ENCODE data around the gene OTUB2. TPM values are rescaled to one million over a fixed set of nuclear protein-coding genes. Genes with fewer than 3 reads are reported as not detected.

Gene OTUB2
- 2.1 and 2.7 TPM in 2 replicates for total RNA-seq
- 1.5 and 2.8 TPM in 2 replicates for polyA plus RNA-seq

GRCh38 chr14:94026173-94026888 lies at the start of gene OTUB2:
TSS of gene OTUB2 (plus strand) at chr14:94026340. CDS start at chr14:94026538, 198 bp downstream.
- Histone ChIP-seq H3K27me3 (no peaks in the 10 kb centered on the region), H3K36me3 (replicated peaks; ENCODE audit: insufficient read depth, low read depth) (no peaks in the 10 kb centered on the region), H3K4me2 (peak within 1 kb of the TSS; percentile 75), H3K9me3 (ENCODE audit: low read depth) (no peaks in the 10 kb centered on the region), H2AFZ (peak within 1 kb of the TSS; percentile 68), H3K9me2 (replicated peaks; ENCODE audit: insufficient read depth) (no peaks in the 10 kb centered on the region), H3K79me2 (no peaks in the 10 kb centered on the region), H4K20me1 (ENCODE audit: insufficient read depth, poor library complexity, severe bottlenecking) (no peaks in the 10 kb centered on the region), H3K4me1 (ENCODE audit: insufficient read depth) (peaks cover 7% of the 10 kb centered on the region), H3K4me3 (peak within 1 kb of the TSS; percentile 66), H3K27ac (no peak within 1 kb of the TSS)
- DNase-seq (ENCODE audit: low spot score): peak; percentile 97
- WGBS (ENCODE audit: low lambda C conversion rate, missing lambda C conversion rate): under 1% methylated on average over 24 of the region's 74 CpGs
- TF ChIP-seq, protein P1, sequence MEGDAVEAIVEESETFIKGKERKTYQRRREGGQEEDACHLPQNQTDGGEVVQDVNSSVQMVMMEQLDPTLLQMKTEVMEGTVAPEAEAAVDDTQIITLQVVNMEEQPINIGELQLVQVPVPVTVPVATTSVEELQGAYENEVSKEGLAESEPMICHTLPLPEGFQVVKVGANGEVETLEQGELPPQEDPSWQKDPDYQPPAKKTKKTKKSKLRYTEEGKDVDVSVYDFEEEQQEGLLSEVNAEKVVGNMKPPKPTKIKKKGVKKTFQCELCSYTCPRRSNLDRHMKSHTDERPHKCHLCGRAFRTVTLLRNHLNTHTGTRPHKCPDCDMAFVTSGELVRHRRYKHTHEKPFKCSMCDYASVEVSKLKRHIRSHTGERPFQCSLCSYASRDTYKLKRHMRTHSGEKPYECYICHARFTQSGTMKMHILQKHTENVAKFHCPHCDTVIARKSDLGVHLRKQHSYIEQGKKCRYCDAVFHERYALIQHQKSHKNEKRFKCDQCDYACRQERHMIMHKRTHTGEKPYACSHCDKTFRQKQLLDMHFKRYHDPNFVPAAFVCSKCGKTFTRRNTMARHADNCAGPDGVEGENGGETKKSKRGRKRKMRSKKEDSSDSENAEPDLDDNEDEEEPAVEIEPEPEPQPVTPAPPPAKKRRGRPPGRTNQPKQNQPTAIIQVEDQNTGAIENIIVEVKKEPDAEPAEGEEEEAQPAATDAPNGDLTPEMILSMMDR (IDR thresholded peaks at IDR 0.05; ENCODE audit: poor library complexity): no peak
- TF ChIP-seq EZH2phosphoT487 (IDR thresholded peaks at IDR 0.05; ENCODE audit: low read depth, severe bottlenecking, unreplicated experiment) (no peak), EZH2 (IDR thresholded peaks at IDR 0.05; ENCODE audit: borderline replicate concordance) (no peak)

DNA sequence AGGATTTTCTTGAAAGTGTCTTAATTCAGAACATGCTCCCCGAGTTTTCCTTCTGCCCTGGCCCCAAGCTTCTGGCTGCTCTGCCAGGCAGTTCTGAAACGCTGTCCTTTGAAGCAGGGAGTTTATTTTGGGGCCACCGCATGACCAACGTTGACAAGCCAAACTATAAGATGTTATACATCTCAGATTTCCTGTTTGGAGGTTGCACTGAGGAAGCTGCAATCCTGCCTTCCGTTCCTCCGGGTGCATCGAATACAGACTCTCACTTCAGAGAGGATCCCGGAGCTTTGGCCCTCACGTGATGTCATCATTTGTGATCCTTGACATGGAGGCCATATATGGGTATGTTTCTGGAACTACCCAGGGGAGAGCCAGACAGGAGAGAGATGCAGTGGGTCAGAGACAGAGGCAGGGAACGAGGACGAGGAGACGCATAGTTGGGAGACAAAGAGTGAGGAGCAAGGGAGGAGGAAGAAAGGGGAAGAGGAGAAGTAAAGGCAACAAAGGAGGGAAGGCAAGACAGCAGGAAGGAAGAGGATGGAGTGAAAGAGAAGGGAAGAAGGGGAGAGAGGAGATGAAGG lies 49.6 kb upstream of the OTUB2 start, which contains the start of gene ASB2:
ASB2 (minus strand) TSS at position 94 of the 581 bp plus-strand sequence. CDS start 12,031 bp downstream, outside the sequence.
- Histone ChIP-seq H3K36me3 (replicated peaks; ENCODE audit: insufficient read depth, low read depth) (no peaks in the 10 kb centered on the region), H3K4me3 (no peak within 1 kb of the TSS), H3K27ac (no peak within 1 kb of the TSS), H3K4me2 (no peak within 1 kb of the TSS), H3K27me3 (no peaks in the 10 kb centered on the region), H3K9me3 (ENCODE audit: low read depth) (no peaks in the 10 kb centered on the region), H3K9me2 (replicated peaks; ENCODE audit: insufficient read depth) (no peaks in the 10 kb centered on the region), H4K20me1 (ENCODE audit: insufficient read depth, poor library complexity, severe bottlenecking) (no peaks in the 10 kb centered on the region), H3K79me2 (no peaks in the 10 kb centered on the region), H2AFZ (no peak within 1 kb of the TSS), H3K4me1 (ENCODE audit: insufficient read depth) (no peaks in the 10 kb centered on the region)
- WGBS (ENCODE audit: low lambda C conversion rate, missing lambda C conversion rate): 68% methylated on average over 12 of the region's 12 CpGs
- DNase-seq (ENCODE audit: low spot score): no peak
- TF ChIP-seq EZH2phosphoT487 (IDR thresholded peaks at IDR 0.05; ENCODE audit: low read depth, severe bottlenecking, unreplicated experiment) (no peak), EZH2 (IDR thresholded peaks at IDR 0.05; ENCODE audit: borderline replicate concordance) (no peak)
- TF ChIP-seq, protein P1 (IDR thresholded peaks at IDR 0.05; ENCODE audit: poor library complexity): no peak

DNA sequence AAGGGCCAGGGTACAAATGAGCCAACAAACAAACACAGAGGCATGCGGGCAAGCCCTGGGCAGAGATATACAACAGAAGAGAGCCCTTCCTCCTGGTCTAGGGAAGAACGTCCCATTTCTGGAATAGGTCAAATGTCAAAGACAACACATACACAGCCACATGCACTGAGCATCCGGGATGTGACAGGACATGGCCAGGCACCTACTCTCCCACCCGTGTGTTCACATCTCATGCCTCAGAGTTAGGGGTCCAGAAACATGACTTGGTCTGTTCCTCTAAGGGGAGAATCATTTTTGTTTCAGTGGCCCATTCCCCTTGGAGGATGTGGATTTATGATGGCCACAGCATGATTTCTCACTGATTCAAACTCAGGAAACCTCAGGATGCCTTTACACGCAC lies 49.0 kb upstream of the OTUB2 start:
- DNase-seq (ENCODE audit: low spot score): no peak

More for the DNA sequence above, 49.0 kb upstream of the OTUB2 start:
- no peak for TF ChIP-seq EZH2 (IDR thresholded peaks at IDR 0.05; ENCODE audit: borderline replicate concordance)
- TF ChIP-seq, protein P1 (IDR thresholded peaks at IDR 0.05; ENCODE audit: poor library complexity): no peak
- no peak for TF ChIP-seq EZH2phosphoT487 (IDR thresholded peaks at IDR 0.05; ENCODE audit: low read depth, severe bottlenecking, unreplicated experiment)
- no peak overlapping the region for H3K27ac ChIP-seq
- 79% methylated on average over 5 of the region's 5 CpGs for WGBS (ENCODE audit: low lambda C conversion rate, missing lambda C conversion rate)
- H2AFZ ChIP-seq: no peak overlapping the region
- no peak overlapping the region for H3K4me3 ChIP-seq
- no peaks in the 10 kb centered on the region for H3K27me3 ChIP-seq
- H4K20me1 ChIP-seq (ENCODE audit: insufficient read depth, poor library complexity, severe bottlenecking): no peaks in the 10 kb centered on the region
- no peaks in the 10 kb centered on the region for H3K9me2 ChIP-seq (replicated peaks; ENCODE audit: insufficient read depth)
- H3K79me2 ChIP-seq: no peaks in the 10 kb centered on the region
- no peaks in the 10 kb centered on the region for H3K36me3 ChIP-seq (replicated peaks; ENCODE audit: insufficient read depth, low read depth)
- no peaks in the 10 kb centered on the region for H3K4me1 ChIP-seq (ENCODE audit: insufficient read depth)
- no peaks in the 10 kb centered on the region for H3K9me3 ChIP-seq (ENCODE audit: low read depth)
- no peak overlapping the region for H3K4me2 ChIP-seq
